ENCODE results near the gene DPM2. TPM values are rescaled to one million over a fixed set of nuclear protein-coding genes. Genes with fewer than 3 reads are reported as not detected.

The DPM2 gene
- total RNA-seq, 2 donors from 2014 or later, result 29.4 to 54.5 TPM

Other genes starting within 250 kb of the DPM2 start
- under 1 TPM in 1 of 2 donors, not detected in 1; 0.13 TPM for gene CFAP157, start 230.9 kb downstream of the DPM2 start, total RNA-seq
- gene PTRH1, start 222.2 kb downstream of the DPM2 start, total RNA-seq, result 10 to 100 TPM in 1 of 2 donors, 1 to 10 TPM in 1; 6.5 to 13.5 TPM
- gene TTC16, start 221.8 kb downstream of the DPM2 start, total RNA-seq, result 1 to 10 TPM; 1.8 to 2.0 TPM
- 10 to 100 TPM in 1 of 2 donors, 1 to 10 TPM in 1; 8.5 to 15.7 TPM for gene TOR2A, start 202.6 kb downstream of the DPM2 start, total RNA-seq
- 10 to 100 TPM; 27.6 to 46.8 TPM for gene SH2D3C, start 159.2 kb downstream of the DPM2 start, total RNA-seq
- 10 to 100 TPM; 82.8 to 94.2 TPM for gene CDK9, start 151.8 kb downstream of the DPM2 start, total RNA-seq
- 10 to 100 TPM; 56.7 to 95.6 TPM for gene FPGS, start 135.0 kb downstream of the DPM2 start, total RNA-seq
- 10 to 100 TPM in 1 of 2 donors, 1 to 10 TPM in 1; 10.0 to 18.7 TPM for gene ENG, start 83.2 kb downstream of the DPM2 start, total RNA-seq
- gene AK1, start 60.2 kb downstream of the DPM2 start, total RNA-seq, result 10 to 100 TPM; 23.2 to 79.0 TPM
- gene ST6GALNAC6, start 38.3 kb downstream of the DPM2 start, total RNA-seq, result 100 to 1,000 TPM in 1 of 2 donors, 10 to 100 TPM in 1; 61.7 to 124 TPM
- gene ST6GALNAC4, start 20.8 kb downstream of the DPM2 start, total RNA-seq, result 10 to 100 TPM; 19.6 to 19.8 TPM
- gene PIP5KL1, start 7.1 kb downstream of the DPM2 start, total RNA-seq, result 1 to 10 TPM; 2.6 to 3.7 TPM
- 10 to 100 TPM; 29.6 to 37.8 TPM for gene EEIG1, start 43.1 kb upstream of the DPM2 start, total RNA-seq
- 10 to 100 TPM in 1 of 2 donors, 1 to 10 TPM in 1; 9.0 to 15.0 TPM for gene NAIF1, start 129.5 kb upstream of the DPM2 start, total RNA-seq
- 10 to 100 TPM; 10.8 to 12.7 TPM for gene SLC25A25, start 130.4 kb upstream of the DPM2 start, total RNA-seq
- 10 to 100 TPM; 15.3 to 32.3 TPM for gene PTGES2, start 189.9 kb upstream of the DPM2 start, total RNA-seq
- gene LCN2, start 211.6 kb upstream of the DPM2 start, total RNA-seq, result not detected
- gene BBLN, start 222.4 kb upstream of the DPM2 start, total RNA-seq, result 10 to 100 TPM; 65.7 to 71.9 TPM

Measured in activated T-helper 17 cell treated with anti-CD3 and anti-CD28 coated beads, Interleukin-2, amount 50 U/mL, for 72 hours (primary cell).